Kidney tubule cell (primary cell): ENCODE measurements around the gene MYH16.
"Not testable (repeated sequence)": the region's sequence is repeated elsewhere in the genome, so short reads cannot be mapped to it uniquely, and the experiment has no call there.

Source experiments
- DNase-seq: peaks from one replicate; pipeline ENCODE4 v3.0.0-alpha.2; 2018; ENCODE audit warnings: low spot score

MYH16 gene

GRCh38 chr7:99258501-99258900 lies 14.1 kb upstream of the MYH16 start:
- DNase-seq = no peak

GRCh38 chr7:99260395-99260794 lies 12.2 kb upstream of the MYH16 start:
- no peak for DNase-seq

GRCh38 chr7:99261646-99262045 lies 11.0 kb upstream of the MYH16 start:
- no peak for DNase-seq

- no peak for DNase-seq
Observed at GRCh38 chr7:99265848-99266480, 6.7 kb upstream of the MYH16 start.

- DNase-seq = peak; percentile 97
Observed at GRCh38 chr7:99267481-99267840, 5.2 kb upstream of the MYH16 start.

- peak; percentile 43 for DNase-seq
Observed at GRCh38 chr7:99267841-99268576, 4.6 kb upstream of the MYH16 start.

- DNase-seq = no peak
Observed at GRCh38 chr7:99268577-99268908, 4.1 kb upstream of the MYH16 start.

GRCh38 chr7:99270702-99271101 lies 1.9 kb upstream of the MYH16 start:
- peak; percentile 13 for DNase-seq

- not testable (repeated sequence) for DNase-seq
Observed at GRCh38 chr7:99273561-99273960, 922 bp downstream of the MYH16 start.

GRCh38 chr7:99274908-99275307 lies 2.3 kb downstream of the MYH16 start:
- not testable (repeated sequence) for DNase-seq

- no peak for DNase-seq
Observed at GRCh38 chr7:99275496-99275895, 2.9 kb downstream of the MYH16 start.

- no peak for DNase-seq
Observed at GRCh38 chr7:99278180-99278579, 5.5 kb downstream of the MYH16 start.

- DNase-seq = not testable (repeated sequence)
Observed at GRCh38 chr7:99284165-99284564, 11.5 kb downstream of the MYH16 start.

GRCh38 chr7:99287779-99288534 lies 15.3 kb downstream of the MYH16 start:
- DNase-seq = no peak

GRCh38 chr7:99289185-99289584 lies 16.5 kb downstream of the MYH16 start:
- no peak for DNase-seq

GRCh38 chr7:99290148-99290547 lies 17.5 kb downstream of the MYH16 start:
- not testable (repeated sequence) for DNase-seq

GRCh38 chr7:99290980-99291607 lies 18.5 kb downstream of the MYH16 start:
- DNase-seq = no peak

GRCh38 chr7:99292127-99292526 lies 19.5 kb downstream of the MYH16 start:
- no peak for DNase-seq

GRCh38 chr7:99293167-99293566 lies 20.5 kb downstream of the MYH16 start:
- no peak for DNase-seq

- no peak for DNase-seq
Observed at GRCh38 chr7:99293650-99294049, 21.0 kb downstream of the MYH16 start.

- DNase-seq = no peak
Observed at GRCh38 chr7:99296471-99296870, 23.8 kb downstream of the MYH16 start.

GRCh38 chr7:99301496-99301895 lies 28.9 kb downstream of the MYH16 start:
- DNase-seq = no peak
